HEK293 (cell line): ENCODE results near the gene NKD1.

Experiments used
- CTCF ChIP-seq: fragments of 450-650 bp; formaldehyde crosslinking; IDR thresholded peaks from 2 replicates; pipeline ENCODE4 v1.5.1; 2016; ENCODE audit warnings: missing biosample characterization, missing genetic modification characterization
- KLF1 ChIP-seq: fragments of 450-650 bp; formaldehyde crosslinking; IDR thresholded peaks from 2 replicates; pipeline ENCODE4 v1.5.1; 2016; ENCODE audit warnings: missing biosample characterization, missing genetic modification characterization
- REST ChIP-seq: fragments of 450-650 bp; formaldehyde crosslinking; IDR thresholded peaks from 2 replicates; pipeline ENCODE4 v1.5.1; 2016; ENCODE audit warnings: missing biosample characterization, missing genetic modification characterization
- SCRT2 ChIP-seq: fragments of 450-650 bp; formaldehyde crosslinking; IDR thresholded peaks from 2 replicates; pipeline ENCODE4 v1.5.1; 2016; ENCODE audit warnings: missing biosample characterization, missing genetic modification characterization
- SETDB1 ChIP-seq: IDR thresholded peaks from one replicate; pipeline ENCODE4 v1.6.1; 2017; ENCODE audit warnings: mild to moderate bottlenecking, low read length, moderate library complexity, mixed read lengths; ENCODE audit not compliant: insufficient read length
- TRIM28 ChIP-seq: IDR thresholded peaks from 2 replicates; pipeline ENCODE4 v1.6.1; 2011; ENCODE audit warnings: low read length, control low read depth, borderline replicate concordance
- ZBTB1 ChIP-seq: fragments of 450-650 bp; formaldehyde crosslinking; IDR thresholded peaks from 2 replicates; pipeline ENCODE4 v1.5.1; 2016; ENCODE audit warnings: missing biosample characterization, missing genetic modification characterization
- ZBTB44 ChIP-seq: fragments of 450-650 bp; IDR thresholded peaks from 2 replicates; pipeline ENCODE4 v1.5.1; 2018; ENCODE audit warnings: missing biosample characterization, mild to moderate bottlenecking, missing genetic modification characterization
- ZNF114 ChIP-seq: fragments of 450-650 bp; formaldehyde crosslinking; IDR thresholded peaks from 2 replicates; pipeline ENCODE4 v1.5.0; 2017; ENCODE audit warnings: missing biosample characterization, missing genetic modification characterization
- ZNF302 ChIP-seq: fragments of 450-650 bp; formaldehyde crosslinking; IDR thresholded peaks from 2 replicates; pipeline ENCODE4 v1.5.1; 2016; ENCODE audit warnings: missing biosample characterization, missing genetic modification characterization, low read depth
- ZNF394 ChIP-seq: fragments of 450-650 bp; formaldehyde crosslinking; IDR thresholded peaks from 2 replicates; pipeline ENCODE4 v1.5.1; 2016; ENCODE audit warnings: missing biosample characterization, missing genetic modification characterization, mild to moderate bottlenecking, moderate library complexity, borderline replicate concordance
- ZNF639 ChIP-seq: fragments of 450-650 bp; formaldehyde crosslinking; IDR thresholded peaks from 2 replicates; pipeline ENCODE4 v1.5.1; 2016; ENCODE audit warnings: missing biosample characterization, missing genetic modification characterization
- ZNF843 ChIP-seq: fragments of 450-650 bp; formaldehyde crosslinking; IDR thresholded peaks from 2 replicates; pipeline ENCODE4 v1.5.1; 2016; ENCODE audit warnings: missing biosample characterization, missing genetic modification characterization
- ZSCAN5A ChIP-seq: fragments of 450-650 bp; formaldehyde crosslinking; IDR thresholded peaks from 2 replicates; pipeline ENCODE4 v1.5.1; 2016; ENCODE audit warnings: missing biosample characterization, missing genetic modification characterization

- TF ChIP-seq CTCF (no peak), ZNF639 (tag by site-specific recombination) (no peak), ZNF302 (no peak), REST (no peak), ZNF843 (tag by site-specific recombination) (no peak), ZBTB1 (tag by site-specific recombination) (no peak), ZNF114 (no peak), SCRT2 (no peak), TRIM28 (no peak), ZBTB44 (tag by site-specific recombination) (no peak), ZSCAN5A (tag by site-specific recombination) (no peak), ZNF394 (tag by site-specific recombination) (no peak), KLF1 (tag by site-specific recombination) (no peak), SETDB1 (no peak)
Measured at GRCh38 chr16:50681021-50681885, 133.1 kb downstream of the NKD1 start, which contains the start of gene SNX20.
